HG02642 (cell line): Measurements from ENCODE around the gene IQCN.

ENCODE experiments used
- ATAC-seq: cut with Tn5 transposase; IDR thresholded peaks from one replicate; pipeline ENCODE4 v1.9.1; 2021; ENCODE audit warnings: mild to moderate bottlenecking; ENCODE audit not compliant: unreplicated experiment, poor library complexity

Gene IQCN

DNA sequence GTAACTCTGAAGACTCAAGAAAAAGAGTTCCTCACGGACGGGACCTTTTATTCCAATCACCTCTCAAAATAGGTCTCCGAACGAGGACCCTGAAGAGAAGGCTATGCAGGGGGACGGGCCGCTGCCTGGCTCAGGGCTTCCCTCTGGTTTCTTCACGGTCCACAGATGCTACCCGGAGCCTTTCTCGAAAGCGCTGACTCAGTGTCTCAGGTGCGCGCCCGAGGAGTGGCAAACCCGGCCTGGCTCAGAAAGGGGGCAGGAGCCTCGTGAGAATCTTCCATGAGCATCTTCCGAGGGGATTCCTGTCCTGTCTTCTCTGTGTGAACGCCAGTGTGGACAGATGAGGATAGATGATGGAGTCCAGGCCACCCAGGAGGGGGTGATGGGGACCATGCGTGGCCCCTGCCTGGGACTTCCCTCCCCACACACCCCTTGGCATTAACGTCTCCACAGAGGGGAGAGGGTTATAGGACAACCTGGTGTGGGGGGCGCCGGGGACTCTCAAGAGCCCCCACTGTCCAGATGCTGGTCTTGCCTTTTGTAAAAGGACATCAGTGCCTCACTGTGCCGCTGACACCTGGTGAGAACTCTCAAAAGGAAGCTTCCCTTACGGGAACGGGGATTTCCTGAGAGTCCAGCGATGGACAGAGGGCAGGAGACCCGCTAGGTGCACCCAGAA lies 32.1 kb upstream of the IQCN start:
- no peak for ATAC-seq

DNA sequence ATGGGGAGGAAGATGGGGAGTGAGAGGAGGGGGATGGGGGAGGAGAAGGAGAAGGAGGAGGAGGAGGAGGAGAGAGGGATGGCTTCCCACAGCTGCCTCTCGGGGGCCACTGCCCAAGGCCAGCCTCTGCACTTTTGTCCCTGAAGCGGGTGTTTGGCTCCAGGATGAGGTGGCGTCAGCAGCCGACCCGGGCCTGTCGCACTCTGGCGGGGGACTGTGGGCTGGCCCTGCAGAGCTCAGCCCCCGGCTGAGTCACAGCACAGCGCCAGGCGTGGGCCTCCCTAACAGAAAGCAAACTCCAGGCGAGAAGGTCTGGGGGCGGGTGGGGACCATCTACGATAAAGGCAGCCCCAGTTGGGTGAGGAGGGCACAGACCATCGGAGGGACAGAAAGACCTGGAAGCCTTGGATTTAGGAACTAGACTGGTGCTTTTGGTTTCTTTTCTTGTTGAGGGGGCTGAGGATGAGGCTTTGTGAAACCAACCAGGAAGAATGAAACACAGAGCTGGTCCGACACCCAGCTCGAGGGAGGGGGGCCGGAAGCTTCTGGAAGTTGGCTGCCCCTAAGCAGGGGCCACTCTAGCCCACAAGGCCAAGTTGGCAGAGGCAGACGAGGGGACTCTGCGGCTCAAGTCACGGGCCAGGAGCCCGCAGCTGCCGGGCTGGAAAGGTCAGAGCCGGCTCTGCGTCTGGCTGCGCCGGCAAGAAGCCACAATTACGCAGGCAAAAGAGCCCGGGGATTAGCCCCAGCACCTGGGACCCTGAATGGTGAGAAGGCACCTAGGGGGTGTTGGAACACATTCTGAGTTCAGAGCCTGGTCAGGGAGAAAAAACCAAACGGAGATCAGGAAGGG lies 30.4 kb upstream of the IQCN start:
- peak; percentile 43 for ATAC-seq

DNA sequence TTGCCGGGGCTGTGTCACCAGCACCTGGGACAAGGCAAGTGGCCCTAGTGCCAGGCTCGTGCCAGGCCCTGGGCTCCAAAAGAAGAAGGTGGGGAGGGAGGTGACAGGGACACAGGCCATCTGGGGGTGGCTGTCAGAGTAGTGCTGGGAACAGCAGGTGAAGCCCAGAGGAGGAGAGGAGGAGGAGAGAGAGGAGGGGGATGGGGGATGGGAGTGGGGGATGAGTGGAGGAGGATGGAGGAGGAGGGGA lies 29.9 kb upstream of the IQCN start:
- no peak for ATAC-seq

DNA sequence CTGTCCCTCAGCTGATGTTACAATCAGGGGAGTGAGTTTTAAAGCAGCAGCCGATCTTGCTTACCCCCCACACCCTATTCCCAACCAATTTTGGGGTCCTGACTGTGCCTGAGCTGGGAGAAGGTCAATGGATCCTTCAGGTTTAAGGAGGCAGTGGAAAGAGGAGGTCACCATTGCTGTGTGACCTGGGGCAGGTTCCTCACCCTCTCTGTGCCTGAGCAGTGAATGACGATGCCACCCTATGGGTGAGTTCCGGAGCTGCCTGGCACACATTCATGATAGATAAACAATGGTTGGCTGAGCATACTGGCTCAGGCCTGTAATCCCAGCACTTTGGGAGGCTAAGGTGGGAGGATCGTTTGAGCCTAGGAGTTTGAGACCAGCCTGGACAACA lies 27.5 kb upstream of the IQCN start:
- no peak for ATAC-seq

DNA sequence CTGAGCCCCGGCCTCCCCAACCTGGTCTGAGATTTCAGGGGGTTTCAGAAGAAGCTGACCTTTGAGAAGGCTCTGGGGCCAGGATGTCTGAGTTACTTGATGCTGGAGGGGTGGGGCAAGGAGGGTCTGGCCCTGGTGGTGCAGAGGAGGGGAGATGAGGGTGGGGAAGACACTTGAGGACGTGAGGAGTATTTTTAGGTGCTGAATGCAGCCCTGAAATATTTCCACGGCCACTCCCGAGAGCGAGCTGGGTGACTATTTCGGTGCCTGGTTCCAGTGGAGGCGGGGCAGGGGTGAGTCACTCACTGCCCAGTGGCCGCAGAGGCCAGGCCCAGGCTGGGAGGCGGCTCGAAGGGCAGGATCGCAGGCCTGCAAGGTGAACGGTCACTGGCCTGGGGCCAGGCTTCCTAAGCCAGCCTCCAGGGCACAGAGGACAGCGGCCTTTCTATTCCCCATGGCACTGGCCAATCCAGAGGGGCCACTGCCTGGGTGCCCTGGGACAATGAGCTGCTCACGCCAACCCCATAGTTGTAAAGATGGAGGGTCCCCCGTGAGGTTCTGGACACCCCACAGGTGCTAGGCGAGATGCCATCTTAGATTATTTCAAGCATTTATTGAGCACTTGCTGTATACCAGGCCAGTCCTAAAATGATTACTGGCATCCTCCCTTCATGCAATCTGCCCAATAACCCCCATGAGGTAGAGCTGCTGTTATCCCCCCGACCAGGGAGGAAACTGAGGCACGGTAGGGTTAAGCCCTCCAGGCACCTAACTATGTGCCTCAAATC lies 26.9 kb upstream of the IQCN start:
- ATAC-seq = no peak

DNA sequence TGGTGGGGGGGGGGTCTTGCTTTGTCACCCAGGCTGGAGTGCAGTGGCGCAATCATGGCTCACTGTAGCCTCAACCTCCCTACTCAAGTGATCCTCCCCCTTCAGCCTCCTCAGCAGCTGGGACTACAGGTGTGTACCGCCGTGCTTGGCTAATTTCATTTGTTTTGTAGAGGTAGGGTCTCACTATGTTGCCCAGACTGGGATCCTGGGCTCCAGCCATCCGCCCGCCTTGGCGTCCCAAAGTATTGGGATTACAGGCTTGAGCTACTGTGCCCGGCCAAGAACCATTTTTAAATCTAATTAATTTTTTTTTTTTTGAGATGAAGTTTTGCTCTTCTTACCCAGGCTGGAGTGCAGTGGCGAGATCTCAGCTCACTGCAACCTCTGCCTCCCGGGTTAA lies 25.4 kb upstream of the IQCN start:
- no peak for ATAC-seq

DNA sequence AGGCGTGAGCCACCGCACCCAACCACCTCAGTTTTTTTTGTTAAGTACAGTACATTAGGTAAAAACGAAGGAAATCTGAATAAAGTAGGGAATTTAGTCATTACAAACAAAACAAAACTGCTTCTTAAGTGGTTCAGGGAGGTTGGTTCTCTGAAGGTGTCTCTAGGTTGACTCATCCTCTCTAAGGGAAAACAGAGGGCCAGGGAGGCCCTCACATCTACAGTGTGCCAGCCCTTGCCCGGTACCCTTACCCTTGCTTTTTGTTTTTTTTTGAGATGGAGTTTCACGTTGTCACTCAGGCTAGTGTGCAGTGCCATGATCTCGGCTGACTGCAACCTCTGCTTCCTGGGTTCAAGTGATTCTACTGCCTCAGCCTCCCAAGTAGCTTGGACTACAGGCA lies 24.3 kb upstream of the IQCN start:
- no peak for ATAC-seq

DNA sequence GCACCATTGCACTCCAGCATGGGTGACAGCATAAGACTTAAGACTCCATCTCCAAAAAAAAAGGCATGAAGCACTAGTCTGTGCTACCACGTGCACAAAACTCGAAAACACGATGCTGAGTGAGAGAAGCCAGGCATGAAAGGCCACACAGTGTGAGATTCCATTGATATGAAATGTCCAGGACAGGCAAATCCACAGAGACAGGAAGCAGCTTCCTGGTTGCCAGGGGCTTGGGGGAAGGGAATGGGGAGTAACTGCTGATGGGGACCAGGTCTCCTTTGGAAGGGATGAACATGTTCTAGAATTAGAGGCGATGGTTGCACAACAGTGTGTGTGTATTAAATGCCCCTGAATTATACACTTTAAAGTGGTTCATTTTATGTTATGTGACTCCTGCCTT lies 23.1 kb upstream of the IQCN start:
- no peak for ATAC-seq

DNA sequence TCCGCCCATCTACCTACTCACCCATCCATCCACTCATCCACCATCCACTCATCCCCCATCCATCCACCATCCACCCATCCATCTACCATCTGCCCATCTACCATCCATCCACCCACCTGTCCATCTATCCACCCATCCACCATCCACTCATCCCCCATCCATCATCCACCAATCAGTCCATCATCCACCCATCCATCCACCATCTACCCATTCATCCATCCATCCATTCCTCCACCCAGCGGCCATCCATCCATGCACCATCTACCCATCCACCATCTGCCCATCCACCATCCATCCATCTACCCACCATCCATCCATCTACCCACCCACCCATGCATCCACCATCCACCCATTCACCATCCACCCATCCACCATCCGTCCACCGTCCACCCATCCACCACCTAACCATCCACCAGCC lies 20.8 kb upstream of the IQCN start:
- ATAC-seq = no peak

DNA sequence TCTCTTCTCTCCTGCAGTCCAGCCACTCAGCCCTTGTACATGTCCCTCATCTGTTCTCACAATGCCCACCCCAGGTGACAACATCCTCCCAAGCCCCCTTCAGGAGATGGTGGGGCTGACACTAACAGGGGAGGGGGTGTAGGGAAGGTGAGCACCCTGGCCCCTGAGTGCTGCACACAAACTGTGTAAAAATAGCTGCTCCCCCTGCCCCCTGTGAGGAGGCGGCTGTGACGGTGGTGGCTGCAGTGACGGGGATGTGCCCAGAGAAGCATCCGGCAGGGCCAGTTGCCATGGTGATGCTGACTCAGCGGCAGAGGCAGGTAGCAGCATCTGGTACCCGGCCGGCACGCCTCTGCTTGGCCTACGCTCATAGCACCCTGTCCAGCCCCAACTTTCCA lies 20.2 kb upstream of the IQCN start:
- ATAC-seq = no peak

DNA sequence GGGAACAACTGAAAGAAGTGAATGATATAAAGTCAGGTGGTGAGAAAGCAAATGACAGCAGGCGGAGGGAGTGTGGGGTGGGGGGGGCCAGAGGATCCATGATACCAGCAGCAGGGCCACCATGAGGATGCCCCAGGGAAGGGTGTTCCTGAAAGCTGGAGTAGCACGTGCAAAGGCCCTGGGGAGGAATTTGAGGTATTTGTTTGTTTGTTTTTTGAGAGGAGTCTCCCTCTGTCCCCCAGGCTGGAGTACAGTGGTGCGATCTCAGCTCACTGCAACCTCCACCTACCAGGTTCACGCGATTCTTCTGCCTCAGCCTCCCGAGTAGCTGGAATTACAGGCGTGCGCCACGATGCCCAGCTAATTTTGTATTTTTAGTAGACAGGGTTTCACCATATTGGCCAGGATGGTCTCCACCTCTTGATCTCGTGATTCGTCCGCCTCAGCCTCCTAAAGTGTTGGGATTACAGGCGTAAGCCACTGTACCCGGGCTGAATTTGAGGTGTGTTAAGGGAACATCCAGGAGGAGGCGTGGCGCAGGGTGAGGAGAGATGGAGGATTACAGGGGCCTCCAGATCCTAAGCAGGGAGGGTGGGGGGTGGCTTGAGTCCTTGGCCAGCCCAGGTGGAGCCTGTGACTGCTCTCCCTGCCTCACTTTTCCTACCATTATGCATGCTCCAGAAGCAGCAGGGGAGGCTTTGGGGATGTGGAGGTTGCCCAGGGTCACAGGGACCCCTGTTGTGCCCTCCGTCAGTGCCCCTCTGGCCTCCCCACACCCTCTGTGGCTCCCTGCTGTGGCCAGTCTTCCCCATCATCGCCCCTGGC lies 19.6 kb upstream of the IQCN start:
- no peak for ATAC-seq

DNA sequence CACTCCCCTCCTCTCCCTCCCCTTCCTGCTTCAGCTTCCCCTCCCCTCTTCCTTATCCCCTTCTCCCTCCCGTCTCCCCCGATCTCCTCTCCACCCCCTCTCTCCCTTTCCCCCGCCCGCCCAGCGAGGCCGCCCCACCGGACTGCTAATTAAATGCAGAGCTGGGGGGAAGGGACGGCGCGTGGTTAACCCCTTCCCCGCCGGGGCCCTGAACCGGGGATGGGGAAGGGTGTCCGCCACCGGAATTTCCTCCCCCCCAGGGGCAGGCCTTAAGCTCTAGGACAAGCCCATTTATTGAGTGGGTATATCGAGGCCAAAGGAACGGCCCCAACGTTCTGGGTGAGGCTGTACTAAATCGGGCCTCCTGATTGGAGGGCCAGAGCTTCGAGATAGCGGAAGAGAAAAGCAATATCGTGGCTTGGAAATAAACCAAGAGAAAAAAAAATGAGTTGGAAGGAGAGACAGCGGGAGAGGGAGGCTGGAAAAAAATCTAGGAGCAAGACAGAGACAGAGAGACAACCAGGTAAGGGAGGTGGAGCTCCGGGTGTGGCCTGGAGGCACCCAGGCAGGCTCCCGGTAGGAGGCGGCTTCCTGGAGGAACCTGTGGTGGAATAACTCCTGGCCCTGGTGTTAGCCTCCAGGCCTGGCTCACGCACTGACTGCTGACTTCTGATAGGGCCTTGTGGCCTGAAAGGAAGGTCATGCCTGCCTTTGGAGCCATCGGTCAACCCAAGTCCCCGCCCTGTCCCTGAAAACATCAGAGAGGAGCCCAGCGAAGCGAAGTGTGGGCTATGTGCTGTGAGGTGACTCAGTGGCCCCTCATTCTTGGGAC lies 18.8 kb upstream of the IQCN start:
- ATAC-seq = no peak

DNA sequence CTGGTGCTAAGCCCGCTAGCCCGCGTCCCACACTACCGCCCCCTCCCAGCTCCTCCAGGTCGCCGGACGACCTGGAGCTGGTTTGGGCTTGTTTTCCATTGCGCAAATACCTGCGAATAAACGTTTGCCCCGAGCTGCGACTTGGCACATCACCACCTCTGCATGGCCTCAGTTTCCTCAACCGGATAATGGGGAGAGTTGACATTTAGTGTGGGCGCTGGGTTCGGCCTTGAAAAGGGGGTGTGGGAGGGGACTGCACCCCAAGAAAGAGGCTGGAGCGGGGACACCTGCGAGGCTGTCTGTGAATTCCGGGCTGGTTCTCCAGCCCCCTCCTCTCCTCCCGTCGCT lies 18.2 kb upstream of the IQCN start:
- ATAC-seq = no peak

DNA sequence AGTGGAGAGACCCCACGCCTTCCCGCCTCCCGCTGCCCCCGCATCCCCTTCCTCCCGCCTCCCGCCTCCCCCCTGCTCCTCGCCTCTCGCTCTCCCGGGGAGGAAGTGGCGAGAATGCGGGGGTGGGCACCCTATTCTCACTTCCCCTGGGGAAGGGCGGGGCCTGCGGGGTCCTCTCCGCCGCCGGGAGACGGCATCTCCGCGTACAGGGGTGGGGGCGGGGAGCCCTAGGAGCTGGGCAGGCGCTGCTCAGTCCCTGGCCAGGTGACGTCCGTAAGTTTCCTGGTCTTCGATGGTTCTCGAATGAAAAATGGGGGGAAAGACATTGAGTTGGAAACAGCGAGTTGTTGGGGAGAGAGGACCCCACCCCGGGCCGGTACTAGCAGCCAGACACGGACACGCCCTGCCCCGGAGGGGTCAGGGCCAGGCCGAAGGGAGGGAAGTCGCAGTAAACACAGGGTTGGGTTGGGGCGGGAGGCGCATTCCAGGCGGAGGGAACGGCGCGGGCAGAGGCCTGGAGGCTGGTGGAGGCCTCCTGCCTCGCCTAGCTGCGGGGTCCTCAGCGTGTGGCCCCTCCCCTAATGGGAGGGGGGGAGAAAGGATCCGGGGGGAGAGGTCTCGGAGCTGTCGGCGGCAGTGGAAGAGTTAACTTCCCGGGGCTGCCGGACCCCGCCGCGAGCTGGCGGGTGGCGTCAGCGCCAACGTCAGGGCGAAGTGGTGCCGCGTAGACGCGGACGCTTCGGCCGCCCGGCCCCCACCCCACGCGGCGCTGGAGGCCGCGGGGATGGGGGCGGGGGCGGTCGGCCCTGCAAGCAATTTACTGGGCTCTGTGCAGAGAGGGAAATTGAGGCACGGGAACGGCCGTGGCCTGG lies 17.6 kb upstream of the IQCN start:
- ATAC-seq = peak; percentile 60

DNA sequence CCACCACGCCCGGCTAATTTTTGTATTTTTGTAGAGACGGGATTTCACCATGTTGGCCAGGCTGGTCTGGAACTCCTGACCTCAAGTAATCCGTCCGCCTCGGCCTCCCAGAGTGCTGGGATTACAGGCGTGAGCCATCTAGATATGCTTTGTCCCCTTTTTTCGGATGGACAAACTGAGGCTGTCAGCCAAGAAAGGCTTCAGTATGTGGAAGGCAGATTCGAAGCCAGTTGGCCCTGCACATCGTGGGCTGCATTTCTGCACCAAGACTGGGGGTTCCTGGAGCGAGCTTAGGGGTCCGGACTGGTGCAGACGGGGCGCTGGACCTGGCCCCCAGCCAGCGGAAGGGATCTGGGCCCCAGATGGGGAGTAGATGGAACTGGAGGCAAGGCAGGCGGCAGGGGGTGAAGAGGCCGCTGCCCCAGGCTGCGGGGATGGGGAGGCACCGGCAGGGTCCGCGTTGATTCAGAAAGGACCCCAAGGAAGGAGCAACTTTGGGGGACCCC lies 16.8 kb upstream of the IQCN start:
- peak; percentile 16 for ATAC-seq

DNA sequence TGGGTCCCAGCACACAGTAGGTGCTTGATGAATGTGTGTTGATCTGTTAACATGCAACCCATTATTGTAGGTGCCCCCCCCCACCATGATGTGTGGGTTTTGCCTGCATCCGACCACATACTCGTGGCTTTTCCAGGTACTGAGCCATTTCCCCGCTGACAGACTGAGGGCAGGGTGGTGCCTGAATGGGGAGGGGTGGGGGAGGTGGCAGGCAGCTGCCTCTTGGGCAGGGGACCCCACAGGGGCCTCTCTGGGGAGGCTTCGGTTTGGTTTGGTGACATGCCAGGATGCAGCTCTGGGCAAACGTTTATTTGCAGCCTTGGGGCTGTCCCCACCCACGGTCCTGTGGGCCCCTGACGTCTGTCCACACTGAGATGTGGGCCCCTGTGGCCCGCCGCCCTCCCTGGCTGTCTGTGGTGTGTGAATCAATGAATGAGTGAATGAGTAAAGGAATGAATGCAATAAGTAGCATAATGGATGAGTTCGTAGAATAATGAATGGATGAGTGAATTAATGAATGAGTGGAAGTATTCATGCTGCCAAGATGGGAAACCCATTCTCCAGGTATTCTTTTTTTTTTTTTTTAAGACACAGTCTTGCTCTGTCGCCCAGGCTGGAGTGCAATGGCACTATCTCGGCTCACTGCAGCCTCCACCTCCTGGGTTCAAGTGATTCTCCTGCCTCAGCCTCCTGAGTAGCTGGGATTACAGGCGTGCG lies 16.2 kb upstream of the IQCN start:
- peak; percentile 33 for ATAC-seq

DNA sequence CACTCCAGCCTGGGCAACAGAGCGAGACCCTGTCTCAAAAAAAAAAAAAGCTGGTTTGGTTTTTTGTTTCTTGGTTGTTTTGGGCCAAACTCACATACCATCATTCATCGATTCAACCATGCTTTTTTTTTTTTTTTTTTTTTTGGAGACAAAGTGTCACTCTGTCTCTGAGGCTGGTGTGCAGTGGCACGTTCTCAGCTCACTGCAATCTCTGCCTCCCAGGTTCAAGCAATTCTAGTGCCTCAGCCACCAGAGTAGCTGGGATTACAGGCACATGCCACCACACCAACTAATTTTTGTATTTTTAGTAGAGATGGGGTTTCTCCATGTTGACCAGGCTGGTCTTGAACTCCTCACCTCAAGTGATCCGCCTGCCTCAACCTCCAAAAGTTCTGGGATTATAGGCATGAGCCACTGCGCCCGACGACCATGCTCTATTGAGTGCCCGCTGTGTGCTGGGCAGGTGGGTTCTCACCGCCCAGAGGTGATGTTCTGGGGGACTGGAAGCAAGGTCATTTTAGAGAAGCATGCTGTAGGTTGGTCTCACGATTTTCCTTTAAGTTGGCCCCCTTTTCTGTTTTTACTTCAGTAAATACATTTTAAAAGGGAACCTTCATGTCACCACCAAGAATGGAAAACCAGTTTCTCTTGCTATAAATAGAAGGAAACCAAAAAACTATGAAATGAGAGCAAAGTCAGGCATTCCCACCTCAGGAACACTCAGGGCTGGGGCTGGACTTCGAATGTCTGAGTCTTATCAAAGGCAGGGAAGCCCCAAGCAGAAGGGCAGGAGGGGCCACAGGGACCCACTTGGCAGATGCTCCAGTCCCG lies 15.4 kb upstream of the IQCN start:
- ATAC-seq = no peak
